ENCODE results near the gene CD247. TPM values are rescaled to one million over a fixed set of nuclear protein-coding genes. Genes with fewer than 3 reads are reported as not detected.

CD247 gene
- total RNA-seq, 1 experiment from 2014 or later, result 0.97 TPM

DNA sequence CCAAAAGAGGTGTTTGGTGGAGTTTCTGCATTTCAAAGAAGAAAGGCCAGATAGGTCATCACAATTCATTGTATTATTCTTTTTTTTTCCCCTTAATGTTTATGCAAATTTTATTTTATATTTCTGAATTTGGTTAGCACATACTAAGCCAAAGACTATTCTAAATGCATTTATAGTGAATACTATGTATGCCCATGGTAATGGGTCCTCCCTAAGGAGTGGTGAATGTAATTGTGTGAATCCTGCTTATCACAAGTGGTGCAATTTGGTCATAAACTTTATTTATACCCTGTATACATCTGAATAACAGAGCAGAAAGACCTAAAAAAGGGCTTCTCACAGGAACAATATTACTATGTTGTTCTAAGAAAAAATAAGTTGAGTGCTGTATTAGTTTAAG, 99.1 kb downstream of the CD247 start:
- BruUV-seq (replicated peaks), result no TSS peak
- Mint-ChIP-seq H3K36me3 (ENCODE audit: insufficient read depth, unreplicated experiment) (peaks cover 4% of the 10 kb centered on the region), H3K4me1 (ENCODE audit: low read depth, unreplicated experiment) (no peaks in the 10 kb centered on the region), H3K9me3 (ENCODE audit: low read depth, unreplicated experiment) (no peaks in the 10 kb centered on the region), H3K4me3 (ENCODE audit: low read depth, unreplicated experiment) (no peak overlapping the region), H3K27me3 (ENCODE audit: unreplicated experiment) (no peaks in the 10 kb centered on the region), H3K27ac (ENCODE audit: unreplicated experiment) (no peak overlapping the region)
- intact Hi-C loops (cut with micrococcal nuclease; ENCODE audit: unreplicated experiment), result no loop called here
- CTCF ChIA-PET, result no interaction called here
- no peak for TF ChIP-seq CTCF (IDR thresholded peaks at IDR 0.05; ENCODE audit: unreplicated experiment)
- DNase-seq, result no peak

DNA sequence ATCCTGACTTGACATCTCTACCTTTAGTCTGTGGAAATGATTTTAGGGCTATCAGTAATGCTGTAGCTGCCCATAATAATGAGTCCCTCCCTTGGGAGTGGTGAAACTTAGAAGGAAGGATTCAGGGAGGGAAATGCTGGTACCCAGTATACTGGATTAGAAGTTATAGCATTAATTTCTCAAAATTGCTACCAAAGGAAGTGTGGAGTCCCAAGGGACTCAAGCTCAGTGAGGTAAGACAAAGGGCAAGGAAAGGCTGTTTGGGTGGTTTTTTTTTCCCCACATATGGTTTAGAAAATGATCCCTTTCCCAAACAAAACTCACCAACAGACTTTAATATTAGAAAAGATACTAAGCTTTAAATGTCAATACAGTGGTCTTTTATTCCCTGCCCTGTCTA, 99.9 kb downstream of the CD247 start:
- intact Hi-C loops (cut with micrococcal nuclease; ENCODE audit: unreplicated experiment), result no loop called here
- Mint-ChIP-seq H3K9me3 (ENCODE audit: low read depth, unreplicated experiment) (no peaks in the 10 kb centered on the region), H3K4me1 (ENCODE audit: low read depth, unreplicated experiment) (no peaks in the 10 kb centered on the region), H3K4me3 (ENCODE audit: low read depth, unreplicated experiment) (no peak overlapping the region), H3K27me3 (ENCODE audit: unreplicated experiment) (no peaks in the 10 kb centered on the region), H3K27ac (ENCODE audit: unreplicated experiment) (no peak overlapping the region), H3K36me3 (ENCODE audit: insufficient read depth, unreplicated experiment) (peaks cover 4% of the 10 kb centered on the region)
- TF ChIP-seq CTCF (IDR thresholded peaks at IDR 0.05; ENCODE audit: unreplicated experiment), result no peak
- no TSS peak for BruUV-seq (replicated peaks)
- DNase-seq, result no peak
- CTCF ChIA-PET, result no interaction called here

DNA sequence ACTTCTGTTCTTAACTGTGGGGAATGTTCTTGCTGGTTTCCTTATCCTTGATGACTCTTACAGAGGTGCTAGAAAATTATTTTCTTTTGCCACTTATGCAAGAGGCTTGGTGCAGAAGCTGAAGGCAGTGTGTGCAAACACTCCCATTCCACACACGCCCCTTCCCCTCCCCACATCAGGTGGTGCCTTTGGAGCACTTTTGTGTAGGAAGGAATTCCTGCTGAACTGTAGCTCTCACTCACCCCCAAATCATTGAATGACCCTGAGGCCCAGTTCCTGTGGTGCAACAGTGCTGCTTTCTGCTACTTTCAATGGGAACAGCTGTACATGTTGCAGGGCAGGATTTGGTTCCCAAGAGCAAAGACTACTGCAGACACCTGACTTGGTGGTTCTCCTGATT, 101.8 kb downstream of the CD247 start:
- Mint-ChIP-seq H3K27ac (ENCODE audit: unreplicated experiment) (no peak overlapping the region), H3K4me3 (ENCODE audit: low read depth, unreplicated experiment) (no peak overlapping the region), H3K4me1 (ENCODE audit: low read depth, unreplicated experiment) (no peaks in the 10 kb centered on the region), H3K27me3 (ENCODE audit: unreplicated experiment) (no peaks in the 10 kb centered on the region), H3K9me3 (ENCODE audit: low read depth, unreplicated experiment) (no peaks in the 10 kb centered on the region), H3K36me3 (ENCODE audit: insufficient read depth, unreplicated experiment) (peaks cover 9% of the 10 kb centered on the region)
- CTCF ChIA-PET, result no interaction called here
- no peak for DNase-seq
- no peak for TF ChIP-seq CTCF (IDR thresholded peaks at IDR 0.05; ENCODE audit: unreplicated experiment)
- BruUV-seq (replicated peaks), result no TSS peak
- intact Hi-C loops (cut with micrococcal nuclease; ENCODE audit: unreplicated experiment), result no loop called here

- Mint-ChIP-seq H3K36me3 (ENCODE audit: insufficient read depth, unreplicated experiment) (peaks cover 8% of the 10 kb centered on the region), H3K4me3 (ENCODE audit: low read depth, unreplicated experiment) (no peak overlapping the region), H3K9me3 (ENCODE audit: low read depth, unreplicated experiment) (no peaks in the 10 kb centered on the region), H3K27me3 (ENCODE audit: unreplicated experiment) (no peaks in the 10 kb centered on the region), H3K4me1 (ENCODE audit: low read depth, unreplicated experiment) (no peaks in the 10 kb centered on the region), H3K27ac (ENCODE audit: unreplicated experiment) (no peak overlapping the region)
- intact Hi-C loops (cut with micrococcal nuclease; ENCODE audit: unreplicated experiment), result no loop called here
- TF ChIP-seq CTCF (IDR thresholded peaks at IDR 0.05; ENCODE audit: unreplicated experiment), result no peak
- no peak for DNase-seq
- CTCF ChIA-PET, result interaction anchor here (0.6 kb wide), 1 partner anchor 8 kb away, joined by 4 read pairs; no protein-coding TSS in a partner anchor
- BruUV-seq (replicated peaks), result no TSS peak
Observed at GRCh38 chr1:167413328-167413727, 105.0 kb downstream of the CD247 start.
